Heart left ventricle (tissue), 13 donors: ENCODE measurements around the gene SLC10A6.

Source experiments
- CTCF ChIP-seq, 12 donors: fragments of 200-600 bp; sonication (generic) in 4 of 12; IDR thresholded peaks; one replicate each; pipeline versions ENCODE4 v1.5.0 to v1.8.0; 2018 to 2022; ENCODE audit warnings: antibody characterized with exemption in 12 of 12, mild to moderate bottlenecking in 5 of 12
- POLR2A ChIP-seq, 2 donors: fragments of 450-650 bp; IDR thresholded peaks; one replicate each; pipeline ENCODE4 v1.6.1; 2017; ENCODE audit warnings: antibody characterized with exemption in 2 of 2, mild to moderate bottlenecking in 2 of 2, moderate library complexity in 2 of 2
- donor health status: ischemic (EF 13 %, LVEDD 7.1; RV severe dilation, severe dysfunction).
- donor health status: DM: no; HTN: yes; CAD: no.
- donor health status: DM: no; HTN: no; CAD: no.
- donor health status: ischemic (EF 25% LVEDD 6.9; RV normal size, moderate dysfunction).
- donor health status: ischemic (EF 25% LVEDD 5.7; RV mildly dilated, moderate dysfunction).
- donor health status: ischemic (EF 35%, LVEDD 5.7; RV mildly dilated, moderate dysfunction).
- donor health status: nonischemic (EF 11% LVEDD 7.7; RV severe dilation, severe dysfunction).
- donor health status: DM: yes; HTN: yes; CAD: no.
- donor health status: PGD.
- donor health status: ischemic (EF 29% LVEDD 5.4; RV normal size, mild dysfunction).
- donor health status: nonischemic (EF 23%, LVEDD 6.1; RV moderate dilation, normal function).

GRCh38 chr4:86847571-86847970 is 1.6 kb downstream of the SLC10A6 start:
- no peak for TF ChIP-seq CTCF (IDR thresholded peaks at IDR 0.05)
- TF ChIP-seq POLR2A (IDR thresholded peaks at IDR 0.05) = no peak
